SK-N-SH treated with all-trans-retinoic acid at 6 μM for 48 hours (cell line): ENCODE data around the gene UNC45A.

Experiments
- OSR1 ChIP-seq: fragments of 250-450 bp; sonication (Bioruptor Pico); IDR thresholded peaks from 2 replicates; pipeline ENCODE4 v1.8.0; 2022; ENCODE audit warnings: moderate library complexity, mild to moderate bottlenecking, inconsistent platforms
- PATZ1 ChIP-seq: fragments of 250-450 bp; sonication (Bioruptor Pico); IDR thresholded peaks from 2 replicates; pipeline ENCODE4 v1.8.0; 2020; ENCODE audit warnings: mild to moderate bottlenecking, moderate library complexity, borderline replicate concordance
- SNAI2 ChIP-seq: fragments of 250-450 bp; sonication (Bioruptor Pico); IDR thresholded peaks from 2 replicates; pipeline ENCODE4 v1.5.0; 2020; ENCODE audit warnings: mild to moderate bottlenecking, moderate library complexity
- TOX ChIP-seq: fragments of 250-450 bp; sonication (Bioruptor Pico); IDR thresholded peaks from 2 replicates; pipeline ENCODE4 v1.8.0; 2021; ENCODE audit warnings: mild to moderate bottlenecking, moderate library complexity, borderline replicate concordance
- TSHZ2 ChIP-seq: fragments of 250-450 bp; sonication (Bioruptor Pico); IDR thresholded peaks from 2 replicates; pipeline ENCODE4 v1.5.0; 2020; ENCODE audit warnings: mild to moderate bottlenecking, moderate library complexity
- ZNF8 ChIP-seq: fragments of 450-650 bp; formaldehyde crosslinking; IDR thresholded peaks from 2 replicates; pipeline ENCODE4 v1.5.0; 2020; ENCODE audit warnings: mild to moderate bottlenecking, moderate library complexity

- TF ChIP-seq SNAI2 (CRISPR knock-in tag) (no peak), OSR1 (no peak), PATZ1 (no peak), ZNF8 (CRISPR knock-in tag) (no peak), TOX (CRISPR knock-in tag) (no peak), TSHZ2 (no peak)
These were observed 33.3 kb downstream of the UNC45A start for GRCh38 chr15:90968434-90968833.
